DND-41 (cell line): Measurements from ENCODE around the gene RTRAF.

ENCODE experiments used
- ATAC-seq: fragments of 200-7000 bp; cut with Tn5 transposase; 3 replicates; pipeline ENCODE4 v1.9.1; 2021; ENCODE audit warnings: low read depth; ENCODE audit not compliant: insufficient read depth
- DNase-seq: peaks from one replicate; pipeline ENCODE4 v3.0.0-alpha.2; 2020
- H2AFZ ChIP-seq: 2 replicates; pipeline ENCODE4 v1.6.0; 2012; ENCODE audit warnings: low read depth, low read length
- H3K27ac ChIP-seq: 2 replicates; pipeline ENCODE4 v1.5.1; 2012; ENCODE audit warnings: low read length, inconsistent platforms
- H3K27me3 ChIP-seq: fragments of 200-600 bp; sonication (generic); 2 replicates; pipeline ENCODE4 v1.6.0; 2012; ENCODE audit warnings: low read length, mild to moderate bottlenecking, inconsistent platforms; ENCODE audit not compliant: insufficient read depth, poor library complexity
- H3K36me3 ChIP-seq: 2 replicates; pipeline ENCODE4 v1.5.1; 2012; ENCODE audit warnings: low read length, inconsistent platforms; ENCODE audit not compliant: insufficient read depth
- H3K4me1 ChIP-seq: 2 replicates; pipeline ENCODE4 v1.5.1; 2012; ENCODE audit warnings: mild to moderate bottlenecking, low read length; ENCODE audit not compliant: insufficient read depth
- H3K4me2 ChIP-seq: 2 replicates; pipeline ENCODE4 v1.6.0; 2012; ENCODE audit warnings: mild to moderate bottlenecking, moderate library complexity, low read length, inconsistent platforms; ENCODE audit not compliant: insufficient read depth
- H3K4me3 ChIP-seq, 2 experiments: fragments of 200-600 bp in 1 of 2; shearing (Covaris generic) in 1 of 2; 2 replicates each; pipeline ENCODE4 v1.5.1; 2012 to 2016; ENCODE audit warnings: inconsistent platforms in 2 of 2, low read length in 2 of 2, mild to moderate bottlenecking in 2 of 2, low read depth in 1 of 2, moderate library complexity in 1 of 2
- H3K79me2 ChIP-seq: 2 replicates; pipeline ENCODE4 v1.6.0; 2012; ENCODE audit warnings: low read length, inconsistent platforms; ENCODE audit not compliant: insufficient read depth
- H3K9ac ChIP-seq: 2 replicates; pipeline ENCODE4 v1.6.0; 2012; ENCODE audit warnings: low read depth, mild to moderate bottlenecking, inconsistent platforms, low read length, moderate library complexity
- H3K9me3 ChIP-seq: 2 replicates; pipeline ENCODE4 v1.5.1; 2012; ENCODE audit warnings: low read length, moderate library complexity, mild to moderate bottlenecking, inconsistent platforms; ENCODE audit not compliant: insufficient read depth, severe bottlenecking
- H4K20me1 ChIP-seq: 2 replicates; pipeline ENCODE4 v1.6.0; 2012; ENCODE audit warnings: low read length; ENCODE audit not compliant: insufficient read depth
- EZH2 ChIP-seq: IDR thresholded peaks from 3 replicates; pipeline ENCODE4 v1.6.1; 2012; ENCODE audit warnings: borderline replicate concordance, low read depth, mild to moderate bottlenecking, moderate library complexity, low read length, inconsistent platforms; ENCODE audit not compliant: severe bottlenecking
- TF ChIP-seq, protein P1 (sequence below): IDR thresholded peaks from 2 replicates; pipeline ENCODE4 v1.5.1; 2012; ENCODE audit warnings: borderline replicate concordance, low read length, moderate library complexity, mild to moderate bottlenecking; ENCODE audit not compliant: poor library complexity, severe bottlenecking; ENCODE audit errors: extremely low read depth

RTRAF gene

DNA sequence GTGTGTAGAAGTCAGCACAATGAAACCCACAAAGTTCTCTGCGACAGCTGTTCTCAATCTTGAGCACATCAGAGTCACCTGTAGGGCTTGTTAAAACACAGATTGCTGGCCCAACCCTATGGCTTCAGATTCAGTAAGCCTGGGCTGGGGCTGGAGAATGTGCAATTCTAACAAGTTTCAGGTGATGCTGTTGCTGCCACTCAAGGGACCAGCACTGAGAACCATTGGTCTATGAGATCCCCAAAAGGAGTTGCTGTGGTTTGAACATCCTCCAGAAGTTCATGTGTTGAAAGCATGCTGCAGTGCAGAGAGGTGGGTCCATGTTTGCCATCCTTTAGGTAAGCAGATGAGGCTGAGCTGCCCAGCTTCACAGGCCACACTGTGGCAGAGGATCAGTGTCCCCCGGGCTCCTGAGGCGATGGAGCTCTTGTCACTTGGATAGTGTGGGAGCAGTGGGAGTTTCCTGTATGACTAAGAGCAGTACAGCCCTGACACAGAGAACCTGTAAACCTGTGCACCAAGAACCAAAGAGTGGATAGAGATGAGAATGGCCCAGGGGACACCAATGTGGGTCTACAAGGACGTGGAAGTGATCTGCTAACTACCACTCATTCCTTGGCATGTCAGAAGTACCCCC, 8.0 kb upstream of the RTRAF start:
- H3K9me3 ChIP-seq, result no peaks in the 10 kb centered on the region
- H2AFZ ChIP-seq, result no peak overlapping the region
- ATAC-seq, result no peak
- no peak overlapping the region for H3K4me2 ChIP-seq
- TF ChIP-seq, protein P1, sequence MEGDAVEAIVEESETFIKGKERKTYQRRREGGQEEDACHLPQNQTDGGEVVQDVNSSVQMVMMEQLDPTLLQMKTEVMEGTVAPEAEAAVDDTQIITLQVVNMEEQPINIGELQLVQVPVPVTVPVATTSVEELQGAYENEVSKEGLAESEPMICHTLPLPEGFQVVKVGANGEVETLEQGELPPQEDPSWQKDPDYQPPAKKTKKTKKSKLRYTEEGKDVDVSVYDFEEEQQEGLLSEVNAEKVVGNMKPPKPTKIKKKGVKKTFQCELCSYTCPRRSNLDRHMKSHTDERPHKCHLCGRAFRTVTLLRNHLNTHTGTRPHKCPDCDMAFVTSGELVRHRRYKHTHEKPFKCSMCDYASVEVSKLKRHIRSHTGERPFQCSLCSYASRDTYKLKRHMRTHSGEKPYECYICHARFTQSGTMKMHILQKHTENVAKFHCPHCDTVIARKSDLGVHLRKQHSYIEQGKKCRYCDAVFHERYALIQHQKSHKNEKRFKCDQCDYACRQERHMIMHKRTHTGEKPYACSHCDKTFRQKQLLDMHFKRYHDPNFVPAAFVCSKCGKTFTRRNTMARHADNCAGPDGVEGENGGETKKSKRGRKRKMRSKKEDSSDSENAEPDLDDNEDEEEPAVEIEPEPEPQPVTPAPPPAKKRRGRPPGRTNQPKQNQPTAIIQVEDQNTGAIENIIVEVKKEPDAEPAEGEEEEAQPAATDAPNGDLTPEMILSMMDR, result no peak
- TF ChIP-seq EZH2, result no peak
- no peak overlapping the region for H3K4me3 ChIP-seq
- peaks cover 11% of the 10 kb centered on the region for H3K4me1 ChIP-seq
- no peaks in the 10 kb centered on the region for H3K79me2 ChIP-seq
- H3K27me3 ChIP-seq, result no peaks in the 10 kb centered on the region
- no peak for DNase-seq
- no peak overlapping the region for H3K9ac ChIP-seq
- H3K36me3 ChIP-seq, result no peaks in the 10 kb centered on the region
- no peak overlapping the region for H3K27ac ChIP-seq
- H4K20me1 ChIP-seq, result no peaks in the 10 kb centered on the region

DNA sequence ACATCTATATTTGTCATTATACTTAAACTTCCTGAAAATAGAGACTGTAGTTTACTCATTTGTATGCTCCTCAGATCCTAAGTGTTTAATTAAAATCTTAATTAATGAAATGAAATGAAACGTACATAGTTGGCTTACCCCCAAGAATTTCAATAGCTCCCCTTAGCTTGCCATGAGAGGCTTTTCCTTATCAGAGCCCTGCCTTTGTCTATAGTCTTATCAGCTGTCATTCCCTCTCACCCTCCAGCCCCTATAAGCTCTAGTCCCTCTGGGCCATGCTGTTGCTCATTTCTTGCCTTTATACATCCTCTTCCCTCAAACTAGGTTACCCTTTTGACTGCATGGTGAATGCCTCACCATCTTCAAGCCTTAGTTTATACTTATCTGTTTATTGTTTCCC, 1.1 kb upstream of the RTRAF start:
- H3K4me3 ChIP-seq, result peak overlapping the region in 1 of 2 experiments; percentile 85; a peak in 2 of 4 replicates
- no peak for ATAC-seq
- peaks cover 44% of the 10 kb centered on the region for H3K79me2 ChIP-seq
- DNase-seq, result no peak
- H3K9ac ChIP-seq, result peak overlapping the region; percentile 87; the same call in 1 of the 2 replicates
- no peak overlapping the region; the same call in 1 of the 2 replicates for H3K27ac ChIP-seq
- H3K27me3 ChIP-seq, result no peaks in the 10 kb centered on the region
- H3K4me1 ChIP-seq, result peaks cover 34% of the 10 kb centered on the region
- H3K9me3 ChIP-seq, result no peaks in the 10 kb centered on the region
- TF ChIP-seq, protein P1, result no peak
- TF ChIP-seq EZH2, result no peak
- peaks cover 28% of the 10 kb centered on the region for H3K36me3 ChIP-seq
- peaks cover 15% of the 10 kb centered on the region; the same call in 1 of the 2 replicates for H4K20me1 ChIP-seq
- peak overlapping the region; percentile 92 for H2AFZ ChIP-seq
- H3K4me2 ChIP-seq, result peak overlapping the region; percentile 70

DNA sequence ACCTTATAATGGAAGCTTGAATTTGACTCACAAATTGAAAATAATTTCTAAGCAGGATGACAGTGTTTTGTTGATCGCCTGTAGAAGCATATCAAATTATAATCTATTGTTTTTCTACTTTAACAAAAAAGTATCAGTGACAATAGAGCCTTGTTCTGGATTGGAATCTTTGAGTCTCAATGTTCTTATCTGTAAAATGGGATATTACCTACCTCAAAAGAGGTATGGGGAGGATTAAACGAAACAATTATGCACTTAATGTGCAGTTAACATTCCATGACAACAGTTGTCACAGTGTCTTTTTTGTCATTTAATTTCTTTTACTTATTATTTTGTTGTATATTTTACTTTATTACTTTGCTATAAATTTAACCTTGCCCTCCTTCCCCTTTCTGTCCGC, 1.1 kb downstream of the RTRAF start:
- Histone ChIP-seq H3K4me1 (peaks cover 34% of the 10 kb centered on the region), H3K9me3 (no peaks in the 10 kb centered on the region), H3K79me2 (peaks cover 66% of the 10 kb centered on the region), H3K4me3 (peak overlapping the region; percentile 81 to 85; a peak in 3 of 4 replicates), H3K27me3 (no peaks in the 10 kb centered on the region), H3K36me3 (peaks cover 50% of the 10 kb centered on the region), H3K9ac (peak overlapping the region; percentile 87), H3K4me2 (peak overlapping the region; percentile 70), H4K20me1 (peaks cover 18% of the 10 kb centered on the region; the same call in 1 of the 2 replicates), H2AFZ (no peak overlapping the region), H3K27ac (peak overlapping the region; percentile 79; the same call in 1 of the 2 replicates)
- ATAC-seq (no peak), DNase-seq (no peak)
- TF ChIP-seq, protein P1, result no peak
- TF ChIP-seq EZH2, result no peak
